ENCODE results near the gene STX4.

DNA sequence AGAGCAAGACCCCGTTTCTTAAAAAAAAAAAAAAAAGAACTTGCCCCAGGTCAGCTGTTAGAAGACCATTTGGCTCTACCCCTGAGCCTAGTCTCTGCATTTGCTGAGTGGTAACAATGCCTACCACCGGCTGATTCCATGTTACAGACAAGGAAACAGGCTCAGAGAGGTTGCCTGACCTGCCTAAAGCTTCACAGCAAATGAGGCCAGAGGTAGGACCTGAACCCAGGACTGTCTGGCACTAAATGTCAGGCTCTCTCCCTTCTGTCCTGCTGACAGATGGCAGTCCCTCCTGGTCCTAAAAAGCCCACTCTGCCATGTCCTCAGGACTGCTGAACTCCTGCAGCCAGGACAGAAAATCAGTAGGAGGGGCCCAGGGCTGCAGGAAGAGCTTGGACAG is 28.7 kb upstream of the STX4 start:
- TF ChIP-seq, protein P1, sequence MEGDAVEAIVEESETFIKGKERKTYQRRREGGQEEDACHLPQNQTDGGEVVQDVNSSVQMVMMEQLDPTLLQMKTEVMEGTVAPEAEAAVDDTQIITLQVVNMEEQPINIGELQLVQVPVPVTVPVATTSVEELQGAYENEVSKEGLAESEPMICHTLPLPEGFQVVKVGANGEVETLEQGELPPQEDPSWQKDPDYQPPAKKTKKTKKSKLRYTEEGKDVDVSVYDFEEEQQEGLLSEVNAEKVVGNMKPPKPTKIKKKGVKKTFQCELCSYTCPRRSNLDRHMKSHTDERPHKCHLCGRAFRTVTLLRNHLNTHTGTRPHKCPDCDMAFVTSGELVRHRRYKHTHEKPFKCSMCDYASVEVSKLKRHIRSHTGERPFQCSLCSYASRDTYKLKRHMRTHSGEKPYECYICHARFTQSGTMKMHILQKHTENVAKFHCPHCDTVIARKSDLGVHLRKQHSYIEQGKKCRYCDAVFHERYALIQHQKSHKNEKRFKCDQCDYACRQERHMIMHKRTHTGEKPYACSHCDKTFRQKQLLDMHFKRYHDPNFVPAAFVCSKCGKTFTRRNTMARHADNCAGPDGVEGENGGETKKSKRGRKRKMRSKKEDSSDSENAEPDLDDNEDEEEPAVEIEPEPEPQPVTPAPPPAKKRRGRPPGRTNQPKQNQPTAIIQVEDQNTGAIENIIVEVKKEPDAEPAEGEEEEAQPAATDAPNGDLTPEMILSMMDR (conservative IDR thresholded peaks at IDR 0.05), result no peak
- no peak for TF ChIP-seq ZFX (IDR thresholded peaks at IDR 0.05)
